ENCODE data around the gene SCT. TPM values are rescaled to one million over a fixed set of nuclear protein-coding genes. Genes with fewer than 3 reads are reported as not detected.

The SCT gene
- total and polyA plus RNA-seq, 2 donors (not counting 1 experiment from before 2014, with no cell fraction given), result not detected

- ChIA-PET POLR2A (no interaction called here), CTCF (no interaction called here)
- Mint-ChIP-seq H3K4me3 (no peak overlapping the region), H3K4me1 (peaks cover 8% of the 10 kb centered on the region), H3K27ac (no peak overlapping the region), H3K9me3 (ENCODE audit: insufficient read depth) (no peaks in the 10 kb centered on the region), H3K27me3 (peaks cover 5% of the 10 kb centered on the region)
- Histone ChIP-seq H3K4me2 (replicated peaks; ENCODE audit: low read depth, low read length, poor library complexity, severe bottlenecking) (no peak overlapping the region), H3K9ac (ENCODE audit: low read length) (no peak overlapping the region), H3K27me3 (replicated peaks in 1 of 4; ENCODE audit: control extremely low read depth in 1 of 4, control insufficient read depth in 3 of 4, insufficient read depth in 4 of 4, low read length in 3 of 4) (peaks cover 0 to 11% (median 0%) of the 10 kb centered on the region in 4 experiments), H4K20me1 (ENCODE audit: control insufficient read depth, insufficient read depth, low read length, poor library complexity, severe bottlenecking) (peaks cover 3% of the 10 kb centered on the region), H3K4me3 (ENCODE audit: control extremely low read depth in 1 of 5, extremely low read depth in 1 of 5, insufficient read depth in 1 of 5, low read depth in 2 of 5, low read length in 4 of 5) (no peak overlapping the region), H3K36me3 (replicated peaks in 1 of 2; ENCODE audit: control extremely low read depth in 1 of 2, control insufficient read depth in 1 of 2, extremely low read depth in 1 of 2, insufficient read depth in 2 of 2, low read length in 1 of 2) (no peaks in the 10 kb centered on the region), H3K27ac (ENCODE audit: low read length in 2 of 2) (no peak overlapping the region), H3K9me3 (ENCODE audit: control extremely low read depth in 1 of 3, control insufficient read depth in 2 of 3, insufficient read depth in 1 of 3, low read length in 2 of 3) (no peaks in the 10 kb centered on the region), H3K79me2 (ENCODE audit: control insufficient read depth, insufficient read depth, low read length) (peaks cover 3% of the 10 kb centered on the region), H3K4me1 (ENCODE audit: control insufficient read depth in 2 of 2, insufficient read depth in 2 of 2, low read length in 2 of 2) (peaks cover 9 to 13% of the 10 kb centered on the region in 2 donors), H2AFZ (ENCODE audit: insufficient read depth, low read depth, low read length, poor library complexity, severe bottlenecking) (no peak overlapping the region)
- TF ChIP-seq EZH2 (IDR thresholded peaks at IDR 0.05; ENCODE audit: borderline replicate concordance, insufficient read depth, low read depth, low read length, poor library complexity, severe bottlenecking) (no peak), CTCF (IDR thresholded peaks at IDR 0.05) (no peak)
- no peak for ATAC-seq (ENCODE audit: low read depth)
- DNase-seq, result no peak
- intact Hi-C loops (cut with micrococcal nuclease), result no loop called here
- over 99% methylated on average over 13 of the region's 13 CpGs for WGBS (ENCODE audit: insufficient coverage)
Observed at GRCh38 chr11:620201-620600, 6.8 kb downstream of the SCT start.

- no peaks in the 10 kb centered on the region for H3K9me3 ChIP-seq (ENCODE audit: control extremely low read depth in 1 of 3, control insufficient read depth in 2 of 3, insufficient read depth in 1 of 3, low read length in 2 of 3)
- WGBS (ENCODE audit: insufficient coverage), result 94% methylated on average over 17 of the region's 22 CpGs
- Mint-ChIP-seq H3K9me3 (ENCODE audit: insufficient read depth) (no peaks in the 10 kb centered on the region), H3K27me3 (peaks cover 5% of the 10 kb centered on the region), H3K4me1 (peaks cover 8% of the 10 kb centered on the region), H3K4me3 (no peak overlapping the region), H3K27ac (no peak overlapping the region)
- no peak for TF ChIP-seq EZH2 (IDR thresholded peaks at IDR 0.05; ENCODE audit: borderline replicate concordance, insufficient read depth, low read depth, low read length, poor library complexity, severe bottlenecking)
- TF ChIP-seq CTCF (IDR thresholded peaks at IDR 0.05), result no peak
- ChIA-PET POLR2A (no interaction called here), CTCF (no interaction called here)
- H3K27ac ChIP-seq (ENCODE audit: low read length in 2 of 2), result no peak overlapping the region
- no peak overlapping the region for H3K4me2 ChIP-seq (replicated peaks; ENCODE audit: low read depth, low read length, poor library complexity, severe bottlenecking)
- intact Hi-C loops (cut with micrococcal nuclease), result loop anchor here (10.0 kb wide), 1 partner anchor 105 kb away; no protein-coding TSS in a partner anchor
- H2AFZ ChIP-seq (ENCODE audit: insufficient read depth, low read depth, low read length, poor library complexity, severe bottlenecking), result no peak overlapping the region
- peaks cover 6% of the 10 kb centered on the region for H3K79me2 ChIP-seq (ENCODE audit: control insufficient read depth, insufficient read depth, low read length)
- DNase-seq, result no peak
- no peak overlapping the region for H3K4me3 ChIP-seq (ENCODE audit: control extremely low read depth in 1 of 5, extremely low read depth in 1 of 5, insufficient read depth in 1 of 5, low read depth in 2 of 5, low read length in 4 of 5)
- H3K27me3 ChIP-seq (replicated peaks in 1 of 4; ENCODE audit: control extremely low read depth in 1 of 4, control insufficient read depth in 3 of 4, insufficient read depth in 4 of 4, low read length in 3 of 4), result peaks cover 0 to 5% (median 0%) of the 10 kb centered on the region in 4 experiments
- H4K20me1 ChIP-seq (ENCODE audit: control insufficient read depth, insufficient read depth, low read length, poor library complexity, severe bottlenecking), result peaks cover 8% of the 10 kb centered on the region
- peaks cover 14 to 19% of the 10 kb centered on the region in 2 donors for H3K4me1 ChIP-seq (ENCODE audit: control insufficient read depth in 2 of 2, insufficient read depth in 2 of 2, low read length in 2 of 2)
- no peak for ATAC-seq (ENCODE audit: low read depth)
- no peak overlapping the region for H3K9ac ChIP-seq (ENCODE audit: low read length)
- peaks cover 0 to under 1% of the 10 kb centered on the region in 2 experiments for H3K36me3 ChIP-seq (replicated peaks in 1 of 2; ENCODE audit: control extremely low read depth in 1 of 2, control insufficient read depth in 1 of 2, extremely low read depth in 1 of 2, insufficient read depth in 2 of 2, low read length in 1 of 2)
Observed at GRCh38 chr11:619628-620050, 7.3 kb downstream of the SCT start.

Measured in B cell (primary cell).